Activated T-helper 9 cell treated with anti-CD3 and anti-CD28 coated beads, Interleukin-2, amount 50 U/mL, for 16 hours (primary cell): ENCODE results near the gene TFEB.
A peak's percentile ranks its signal among the peaks of the same experiment; 100 is the strongest.

Source experiments
- DNase-seq: peaks from one replicate; pipeline ENCODE4 v3.0.0-alpha.2; 2020; ENCODE audit warnings: low read depth

Gene TFEB

DNA sequence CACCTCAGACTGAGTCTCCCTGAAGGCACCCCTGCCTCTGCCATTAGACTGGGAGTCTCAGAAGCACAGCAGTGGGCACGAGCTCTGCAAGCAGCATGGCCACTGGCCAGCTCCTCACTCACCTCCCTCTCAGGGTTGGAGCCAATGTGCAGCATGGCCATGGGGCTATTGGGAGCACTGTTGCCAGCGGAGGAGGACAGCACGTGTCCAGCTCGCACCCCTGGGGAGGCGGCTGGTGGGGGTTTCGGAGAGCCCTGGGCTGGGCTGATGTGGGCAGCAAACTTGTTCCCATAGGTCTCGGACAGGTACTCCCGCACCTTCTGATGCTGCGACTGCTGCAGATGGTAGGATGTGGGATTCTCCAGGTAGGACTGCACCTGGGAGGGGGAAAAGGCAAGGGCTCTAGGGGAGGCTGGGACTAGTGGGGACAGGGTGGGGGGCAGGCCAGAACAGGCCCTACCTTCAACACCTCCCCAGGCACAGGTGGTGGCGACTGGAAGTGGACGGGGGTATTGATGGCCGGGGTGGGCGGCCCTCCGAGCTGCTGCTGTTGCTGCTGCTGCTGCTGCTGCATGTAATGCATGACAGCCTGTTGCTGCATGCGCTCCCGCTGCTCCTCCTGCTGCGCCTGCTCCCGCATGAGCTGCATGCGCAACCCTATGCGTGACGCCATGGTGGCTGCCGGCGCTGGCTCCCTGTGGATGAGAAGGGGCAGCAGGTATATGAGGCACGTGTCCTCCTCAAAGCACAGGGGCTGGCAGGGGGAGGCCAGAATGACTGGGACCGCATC lies 44.7 kb downstream of the TFEB start:
- no peak for DNase-seq

- DNase-seq, result no peak
Observed at GRCh38 chr6:41689171-41690008, 46.0 kb downstream of the TFEB start.

DNA sequence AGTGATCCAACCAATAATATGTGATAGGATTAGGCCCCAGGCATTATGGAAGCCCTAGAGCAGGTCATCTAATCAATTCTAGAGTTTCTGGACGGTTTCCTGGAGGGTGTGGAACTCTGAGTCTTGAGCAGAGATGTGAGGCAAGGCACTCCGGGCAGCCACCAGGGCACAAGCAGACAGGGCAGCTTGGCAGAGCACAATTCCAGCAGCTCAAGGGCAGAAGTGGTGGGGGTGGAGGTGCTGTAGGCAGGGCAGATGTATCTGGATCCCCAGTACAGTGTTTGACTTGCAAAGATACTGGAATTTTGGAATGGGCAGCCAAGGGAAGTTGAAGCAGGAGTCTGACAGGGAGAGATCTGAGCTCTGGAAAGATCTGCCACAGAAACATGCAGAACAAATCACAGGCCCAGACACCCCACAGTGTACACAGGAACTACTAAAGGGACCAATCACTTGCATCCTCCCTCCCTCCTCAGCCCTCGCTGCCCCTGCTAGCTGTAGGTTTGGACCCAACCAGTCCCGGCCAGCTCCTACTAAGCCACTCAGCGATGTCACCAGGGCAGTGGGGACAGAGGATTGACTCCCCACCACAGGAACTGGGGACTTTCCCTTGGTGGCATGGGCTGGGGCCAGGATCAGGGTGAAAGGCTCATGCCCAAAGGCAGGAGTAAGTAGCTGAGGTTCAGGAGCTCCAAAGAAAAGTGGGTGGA lies 47.0 kb downstream of the TFEB start:
- DNase-seq, result no peak

- no peak for DNase-seq
Observed at GRCh38 chr6:41687501-41688175, 47.8 kb downstream of the TFEB start.

DNA sequence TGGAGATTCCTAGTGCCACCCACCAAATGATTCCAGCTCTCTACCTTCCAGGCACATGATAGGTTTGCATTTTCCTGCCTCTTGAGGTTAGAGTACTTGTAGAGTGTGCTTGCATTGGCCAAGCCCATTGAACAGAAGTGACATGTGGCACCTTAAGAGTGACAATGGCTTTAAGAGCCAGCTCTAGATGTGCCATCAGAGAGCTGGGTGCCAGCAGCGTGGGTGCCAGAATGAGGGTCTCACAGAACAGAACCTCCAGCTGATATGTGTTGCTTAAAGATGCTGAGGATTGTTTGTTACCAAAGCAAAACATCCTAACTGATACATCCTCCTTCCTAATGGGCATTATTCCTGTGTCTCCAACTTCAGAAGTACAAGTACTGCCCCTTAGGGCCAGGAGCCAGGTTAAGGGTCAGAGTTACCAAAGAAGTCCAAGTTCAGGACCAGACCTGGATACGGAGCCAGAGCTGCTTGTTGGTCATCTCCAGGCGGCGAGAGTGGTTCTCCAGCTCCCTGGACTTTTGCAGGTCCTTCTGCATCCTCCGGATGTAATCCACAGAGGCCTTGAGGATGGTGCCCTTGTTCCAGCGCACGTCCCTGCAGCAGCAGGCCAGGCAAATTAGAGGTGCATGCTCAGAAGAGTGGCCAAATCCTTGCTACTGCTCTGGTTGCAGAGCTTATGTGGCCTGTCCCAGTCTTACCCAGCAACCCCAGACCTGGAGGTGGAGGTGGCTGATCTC lies 49.6 kb downstream of the TFEB start:
- no peak for DNase-seq

GRCh38 chr6:41684311-41685180 lies 50.9 kb downstream of the TFEB start:
- no peak for DNase-seq

DNA sequence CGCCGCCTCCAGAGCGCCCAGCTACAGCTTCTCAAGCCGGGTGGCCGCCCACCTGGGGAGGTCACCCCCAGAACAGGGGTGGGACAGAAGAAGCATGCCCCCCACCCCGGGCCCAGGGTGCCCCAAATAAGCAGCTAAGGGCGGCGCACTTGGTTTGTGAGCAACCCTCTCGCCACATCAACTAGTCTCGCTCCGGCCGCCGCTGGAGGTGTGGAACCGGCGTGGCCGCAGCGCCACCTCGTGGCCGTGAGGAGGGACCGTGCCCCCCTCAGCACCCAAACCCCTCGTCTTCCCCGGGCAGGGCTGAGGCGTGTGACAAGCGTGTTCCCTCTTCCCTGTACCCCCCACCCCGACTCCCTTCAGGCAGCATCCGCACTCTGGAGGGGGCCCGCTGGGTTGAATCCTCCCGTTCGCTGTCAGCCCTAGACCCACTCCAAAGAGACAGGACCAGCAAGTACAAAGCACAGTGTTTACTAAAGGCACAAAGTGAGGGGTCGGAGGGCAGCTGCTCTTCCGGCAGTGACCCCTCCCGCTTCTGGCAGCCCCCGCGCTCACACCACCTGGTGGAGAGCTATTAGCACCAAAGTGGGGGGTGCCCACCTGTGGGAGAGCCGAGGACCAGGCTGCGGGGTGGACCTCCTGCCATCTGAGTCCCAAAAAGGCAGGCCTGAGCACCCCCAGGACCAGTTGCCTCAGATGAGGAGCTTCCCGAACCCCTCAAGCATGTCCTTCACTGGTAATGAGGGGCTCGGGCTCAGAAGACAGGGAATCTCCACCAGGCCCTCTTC lies 51.7 kb downstream of the TFEB start:
- peak; percentile 64 for DNase-seq

- no peak for DNase-seq
Observed at GRCh38 chr6:41683273-41683522, 52.2 kb downstream of the TFEB start.

DNA sequence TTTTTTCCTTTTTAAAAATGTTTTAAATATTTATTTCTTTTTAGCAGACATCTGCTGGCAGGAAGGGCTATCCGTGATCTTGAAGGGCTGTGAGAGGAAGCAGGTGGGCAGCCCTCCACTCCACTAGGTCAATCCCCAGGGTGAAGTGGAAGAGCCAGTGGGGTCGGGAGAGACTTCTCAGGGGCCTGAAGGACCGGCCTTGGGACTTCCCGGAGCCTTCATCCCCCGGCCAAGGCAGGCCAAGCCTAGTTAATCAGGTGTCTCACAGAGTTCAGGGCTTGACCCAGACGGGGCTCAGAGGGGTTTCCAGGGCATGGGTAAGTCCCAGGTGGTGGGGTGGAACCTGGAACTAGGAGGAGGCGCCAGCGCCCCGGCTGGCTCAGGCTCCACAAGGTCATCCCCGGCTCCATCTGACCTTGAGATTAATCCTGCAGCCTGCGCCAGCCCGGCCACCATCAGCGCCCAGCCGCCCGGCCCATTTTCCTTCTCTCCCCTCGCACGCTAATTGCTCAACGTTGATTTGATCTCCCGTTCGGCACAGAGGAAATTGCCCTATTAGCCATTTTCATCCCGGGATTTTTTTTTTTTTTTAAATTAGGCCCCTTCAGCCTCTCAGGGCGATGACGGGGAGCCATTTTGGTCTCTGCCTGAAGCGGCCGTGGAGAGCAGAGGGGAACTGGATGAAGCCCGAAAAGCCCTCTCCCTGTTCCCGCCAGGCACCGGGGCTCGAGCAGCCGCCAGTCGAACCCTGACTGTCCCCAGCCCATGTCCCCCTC lies 52.7 kb downstream of the TFEB start:
- no peak for DNase-seq

DNA sequence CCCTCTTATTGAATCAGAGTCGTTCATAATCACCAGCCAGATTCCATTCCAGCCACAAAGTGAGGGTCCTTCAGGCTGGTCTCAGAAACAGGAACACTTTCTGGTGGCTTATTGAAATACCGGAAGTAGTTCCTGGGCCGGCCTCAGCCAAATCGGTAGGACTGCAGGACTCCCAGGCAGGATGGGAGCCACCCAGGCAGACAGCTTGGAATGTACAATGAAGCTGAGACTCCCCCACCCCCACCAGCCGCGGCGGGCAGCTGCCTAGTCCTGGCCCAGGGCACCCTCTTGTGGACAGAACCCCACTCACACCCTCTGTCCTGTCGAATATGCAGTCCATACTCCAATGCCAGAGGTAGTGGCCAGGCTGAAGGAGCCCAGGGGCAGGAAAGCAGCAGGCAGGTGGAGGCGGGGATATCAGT lies 53.3 kb downstream of the TFEB start:
- peak; percentile 54 for DNase-seq

- no peak for DNase-seq
Observed at GRCh38 chr6:41680182-41680965, 55.0 kb downstream of the TFEB start.

DNA sequence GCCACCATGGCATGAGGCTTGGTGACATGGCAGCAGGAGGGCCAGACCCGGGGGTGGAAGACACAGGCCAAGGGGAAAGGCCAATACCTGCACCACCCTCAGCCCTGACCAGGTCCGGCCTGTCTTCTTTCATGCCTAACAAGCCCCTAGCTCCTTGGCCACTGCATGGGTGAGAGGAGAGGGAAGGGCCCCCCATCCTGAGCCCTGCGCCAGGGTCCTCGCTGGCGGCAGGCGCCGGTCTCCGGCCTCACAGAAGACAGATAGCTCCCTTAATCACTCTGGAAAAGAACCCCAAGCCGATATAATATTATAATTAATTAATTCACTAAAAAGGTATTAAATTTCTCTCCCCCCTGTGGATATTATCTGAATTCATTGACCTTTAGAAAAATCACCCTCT lies 55.7 kb downstream of the TFEB start:
- no peak for DNase-seq

GRCh38 chr6:41678511-41679084 lies 56.8 kb downstream of the TFEB start:
- no peak for DNase-seq

DNA sequence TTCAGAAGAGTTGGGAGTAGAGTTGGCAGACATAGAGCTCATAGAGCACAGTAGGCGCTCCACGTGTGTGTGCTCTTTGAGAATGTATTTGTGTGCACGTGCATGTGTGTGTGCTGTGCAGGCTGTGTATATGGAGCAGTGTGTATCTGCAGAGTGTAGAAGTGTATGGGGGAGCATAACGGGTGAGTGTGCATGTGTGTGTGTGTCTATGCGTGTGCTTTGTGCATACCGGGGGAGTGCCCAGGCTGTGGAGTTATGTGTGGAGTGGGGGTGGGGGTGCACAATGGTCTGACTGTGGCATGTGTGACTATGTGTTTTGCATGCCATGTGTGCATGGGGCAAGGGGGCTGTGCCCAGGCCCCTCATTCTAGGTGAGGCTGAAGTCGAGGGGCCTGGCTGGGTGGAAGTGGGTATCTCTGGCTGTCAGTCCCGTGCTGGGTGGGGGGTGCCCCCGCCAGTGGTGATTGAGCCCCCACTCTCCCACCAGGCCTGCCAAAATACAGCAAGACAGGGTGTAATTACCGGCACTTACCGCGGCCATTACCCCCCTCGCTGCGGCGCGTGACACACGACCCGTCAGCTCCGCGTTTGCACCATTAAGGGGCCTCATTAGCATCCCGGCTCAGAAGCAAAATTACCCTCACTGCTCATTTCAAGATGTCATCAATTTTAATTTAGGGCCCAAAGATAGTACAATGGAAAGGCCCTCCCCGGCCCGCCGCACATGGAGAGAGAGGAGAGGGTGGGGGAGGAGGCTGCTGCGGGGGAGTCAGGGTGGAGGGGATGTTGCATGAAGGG lies 58.1 kb downstream of the TFEB start:
- DNase-seq, result no peak

GRCh38 chr6:41676431-41676830 lies 59.0 kb downstream of the TFEB start:
- no peak for DNase-seq

- DNase-seq, result no peak
Observed at GRCh38 chr6:41675992-41676391, 59.4 kb downstream of the TFEB start.

DNA sequence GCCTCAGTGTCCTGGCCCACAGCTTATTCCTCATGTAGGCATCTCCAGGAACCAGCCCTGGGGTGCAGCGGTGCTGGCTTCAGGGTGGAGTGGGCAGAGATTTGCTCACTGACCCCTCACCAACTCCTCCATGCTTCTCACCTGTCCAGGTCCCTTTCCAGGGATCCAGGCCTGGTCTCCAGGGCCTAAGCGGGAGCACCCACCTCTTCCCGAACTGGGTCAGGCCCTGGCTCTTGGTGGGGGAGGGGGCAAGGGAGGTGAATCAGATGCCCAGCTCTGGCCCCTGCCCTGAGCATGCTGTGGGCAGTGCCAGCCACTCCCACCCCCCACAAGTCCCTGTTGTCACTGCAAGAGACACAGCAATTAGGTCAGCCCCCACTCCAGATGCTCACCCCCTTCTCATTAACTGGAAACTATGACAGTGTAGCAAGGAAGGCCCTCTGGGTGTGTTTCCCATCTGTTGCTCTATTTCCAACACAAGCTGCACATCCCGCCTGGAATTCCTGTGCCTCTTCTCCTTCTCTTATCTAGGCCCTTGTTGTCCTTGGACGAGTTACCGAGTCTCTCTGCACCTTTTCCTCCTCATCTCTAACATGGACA lies 60.1 kb downstream of the TFEB start:
- no peak for DNase-seq
